Measurements from ENCODE around the gene CYRIA. TPM values are rescaled to one million over a fixed set of nuclear protein-coding genes. Genes with fewer than 3 reads are reported as not detected.

The CYRIA gene
- total RNA-seq, 4 donors from 2014 or later, result 10.3 to 13.3 (median 11.2) TPM

GRCh38 chr2:16617282-16618266 lies 48.1 kb downstream of the CYRIA start:
- Histone ChIP-seq H3K36me3 (peaks cover 5 to 49% (median 13%) of the 10 kb centered on the region in 4 donors), H3K27me3 (no peaks in the 10 kb centered on the region), H3K4me3 (no peak overlapping the region), H3K4me1 (peaks cover 18 to 43% (median 23%) of the 10 kb centered on the region in 4 donors), H3K9me3 (no peaks in the 10 kb centered on the region), H3K27ac (replicated peaks in 1 of 4) (peak overlapping the region in 1 of 4 donors; percentile 10)
- WGBS, result 83% methylated on average over 8 of the region's 8 CpGs
- TF ChIP-seq POLR2A (IDR thresholded peaks at IDR 0.05; ENCODE audit: low read depth) (no peak), POLR2AphosphoS5 (IDR thresholded peaks at IDR 0.05) (no peak), CTCF (IDR thresholded peaks at IDR 0.05) (peak; percentile 26 to 48 (median 32)), EP300 (IDR thresholded peaks at IDR 0.05) (no peak)
- intact Hi-C loops (cut with DNase I), result no loop called here
- no peak for DNase-seq (ENCODE audit: extremely low spot score)
